Rectal smooth muscle tissue (tissue), 1 donor: ENCODE results near the gene CNBP.
"Not testable (repeated sequence)": the region's sequence is repeated elsewhere in the genome, so short reads cannot be mapped to it uniquely, and the experiment has no call there.

Source experiments
- H3K27ac ChIP-seq: one replicate; pipeline ENCODE4 v1.7.0; 2013; ENCODE audit warnings: low read depth, low read length, inconsistent platforms
- H3K27me3 ChIP-seq: one replicate; pipeline ENCODE4 v1.7.0; 2013; ENCODE audit warnings: low read length; ENCODE audit not compliant: control insufficient read depth, insufficient read depth
- H3K36me3 ChIP-seq: one replicate; pipeline ENCODE4 v1.7.0; 2013; ENCODE audit warnings: low read length; ENCODE audit not compliant: control insufficient read depth, insufficient read depth
- H3K4me1 ChIP-seq: one replicate; pipeline ENCODE4 v1.7.0; 2013; ENCODE audit warnings: low read length; ENCODE audit not compliant: control insufficient read depth, insufficient read depth
- H3K4me3 ChIP-seq: one replicate; pipeline ENCODE4 v1.7.0; 2013; ENCODE audit warnings: low read length
- H3K9ac ChIP-seq: one replicate; pipeline ENCODE4 v1.7.0; 2013; ENCODE audit warnings: low read length

The CNBP gene

DNA sequence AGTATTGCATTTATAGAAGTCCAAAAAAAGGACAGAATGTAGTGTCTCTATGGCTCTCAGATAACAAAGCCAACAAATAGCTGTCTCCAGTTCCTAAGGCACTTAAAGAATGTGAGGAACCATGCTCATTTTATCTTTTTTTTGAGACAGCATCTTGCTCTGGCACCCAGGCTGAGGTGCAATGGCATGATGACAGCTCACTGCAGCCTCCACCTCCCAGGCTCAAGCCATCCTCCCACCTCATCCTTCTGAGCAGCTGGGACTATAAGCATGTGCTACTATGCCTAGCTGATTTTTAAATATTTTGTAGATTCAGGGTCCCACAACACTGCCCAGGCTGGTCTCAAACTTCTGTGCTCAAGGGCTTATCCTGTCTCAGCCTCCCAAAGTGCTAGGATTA is 38.9 kb downstream of the CNBP start:
- Histone ChIP-seq H3K27ac (no peak overlapping the region), H3K9ac (no peak overlapping the region), H3K4me1 (no peaks in the 10 kb centered on the region), H3K36me3 (peaks cover 13% of the 10 kb centered on the region), H3K27me3 (no peaks in the 10 kb centered on the region), H3K4me3 (no peak overlapping the region)

DNA sequence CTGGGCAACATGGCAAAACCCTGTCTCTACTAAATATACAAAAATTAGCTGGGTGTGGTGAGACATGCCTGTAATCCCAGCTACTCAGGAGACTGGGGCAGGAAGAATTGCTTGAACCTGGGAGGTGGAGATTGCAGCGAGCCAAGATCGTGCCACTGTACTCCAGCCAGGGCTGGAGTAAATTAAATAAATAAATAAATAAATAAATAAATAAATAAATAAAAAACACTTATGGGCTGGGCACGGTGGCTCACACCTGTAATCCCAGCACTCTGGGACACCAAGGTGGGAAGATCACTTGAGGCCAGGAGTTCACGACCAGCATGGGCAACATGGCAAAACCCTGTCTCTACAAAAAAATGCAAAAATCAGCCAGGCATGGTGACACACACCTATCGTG is 42.7 kb downstream of the CNBP start:
- H3K27me3 ChIP-seq, H3K27ac ChIP-seq, H3K9ac ChIP-seq, H3K4me1 ChIP-seq, H3K4me3 ChIP-seq: not testable (repeated sequence)
- H3K36me3 ChIP-seq, result peaks cover 12% of the 10 kb centered on the region

DNA sequence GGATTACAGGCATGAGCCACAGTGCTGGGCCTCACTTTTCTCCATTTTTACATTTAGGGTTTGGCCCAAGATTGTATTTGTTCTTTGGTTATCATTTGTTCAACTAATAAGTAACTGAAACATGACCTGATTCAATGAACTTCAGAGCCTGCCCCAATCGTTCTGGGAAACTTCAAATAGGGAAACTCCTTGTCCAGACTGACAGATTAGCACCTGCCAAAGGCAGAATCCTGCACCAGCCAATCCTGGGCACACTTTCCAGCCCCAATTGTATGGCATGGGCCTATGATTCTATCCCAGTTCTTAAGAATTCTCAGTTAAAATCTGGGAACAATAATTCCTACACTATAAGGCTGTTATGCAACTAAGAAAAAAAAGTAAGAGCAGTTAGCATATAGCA is 43.8 kb downstream of the CNBP start:
- Histone ChIP-seq H3K4me3 (no peak overlapping the region), H3K36me3 (peaks cover 7% of the 10 kb centered on the region), H3K9ac (no peak overlapping the region), H3K27me3 (no peaks in the 10 kb centered on the region), H3K27ac (no peak overlapping the region), H3K4me1 (no peaks in the 10 kb centered on the region)

DNA sequence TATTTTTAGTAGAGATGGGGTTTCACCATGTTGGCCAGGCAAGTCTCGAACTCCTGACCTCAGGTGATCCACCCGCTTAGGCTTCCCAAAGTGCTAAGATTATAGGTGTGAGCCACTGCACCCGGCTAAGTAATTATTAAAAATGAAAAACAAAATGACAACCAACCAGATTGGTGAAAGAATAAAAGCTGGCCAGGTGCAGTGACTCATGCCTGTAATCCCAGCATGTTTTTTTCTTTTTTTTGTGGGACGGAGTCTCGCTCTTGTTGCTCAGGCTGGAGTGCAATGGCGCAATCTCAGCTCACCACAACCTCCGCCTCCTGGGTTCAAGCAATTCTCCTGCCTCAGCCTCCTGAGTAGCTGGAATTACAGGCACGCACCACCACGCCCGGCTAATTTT is 47.4 kb downstream of the CNBP start:
- peaks cover 20% of the 10 kb centered on the region for H3K36me3 ChIP-seq

DNA sequence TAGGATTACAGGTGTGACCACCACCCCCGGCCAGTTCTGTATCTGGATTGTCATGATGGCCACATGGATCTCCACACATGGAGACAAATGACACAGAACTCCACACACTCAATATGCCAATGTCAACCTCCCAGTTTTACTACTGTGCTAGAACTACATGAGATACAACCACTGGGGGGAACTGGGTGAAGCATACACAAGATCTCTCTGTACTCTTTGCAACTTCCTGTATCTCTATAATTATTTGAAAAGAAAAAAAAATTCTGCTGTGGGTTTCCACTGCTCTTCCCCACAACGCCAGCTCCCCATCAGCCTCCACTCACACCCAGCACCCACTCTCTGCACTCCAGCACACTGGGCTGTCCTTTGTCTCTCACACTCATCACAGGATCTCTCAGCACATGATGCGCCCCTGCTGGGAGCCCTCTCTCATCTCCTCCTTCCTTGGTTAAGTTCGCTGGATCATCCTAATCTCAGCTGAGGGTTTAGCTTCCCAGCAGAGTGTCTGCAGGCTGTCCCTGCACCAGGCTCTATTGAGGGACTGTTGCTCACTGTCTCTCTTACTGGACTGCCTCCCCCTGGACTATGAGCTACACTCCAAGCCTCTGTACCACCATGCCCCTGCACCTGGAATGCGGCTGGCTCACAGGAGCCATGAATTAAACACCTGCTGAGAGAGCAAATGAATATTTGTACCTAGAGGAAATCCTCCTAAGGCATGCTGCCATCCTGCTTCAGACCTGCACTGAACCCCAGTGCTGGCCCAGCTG is 51.4 kb downstream of the CNBP start:
- H3K27ac ChIP-seq, result no peak overlapping the region
- no peak overlapping the region for H3K9ac ChIP-seq
- no peak overlapping the region for H3K4me3 ChIP-seq
- H3K27me3 ChIP-seq, result no peaks in the 10 kb centered on the region
- no peaks in the 10 kb centered on the region for H3K4me1 ChIP-seq
- peaks cover 40% of the 10 kb centered on the region for H3K36me3 ChIP-seq

More for the DNA sequence above, 47.4 kb downstream of the CNBP start:
- not testable (repeated sequence) for H3K4me3 ChIP-seq, H3K4me1 ChIP-seq, H3K27me3 ChIP-seq, H3K27ac ChIP-seq, H3K9ac ChIP-seq

DNA sequence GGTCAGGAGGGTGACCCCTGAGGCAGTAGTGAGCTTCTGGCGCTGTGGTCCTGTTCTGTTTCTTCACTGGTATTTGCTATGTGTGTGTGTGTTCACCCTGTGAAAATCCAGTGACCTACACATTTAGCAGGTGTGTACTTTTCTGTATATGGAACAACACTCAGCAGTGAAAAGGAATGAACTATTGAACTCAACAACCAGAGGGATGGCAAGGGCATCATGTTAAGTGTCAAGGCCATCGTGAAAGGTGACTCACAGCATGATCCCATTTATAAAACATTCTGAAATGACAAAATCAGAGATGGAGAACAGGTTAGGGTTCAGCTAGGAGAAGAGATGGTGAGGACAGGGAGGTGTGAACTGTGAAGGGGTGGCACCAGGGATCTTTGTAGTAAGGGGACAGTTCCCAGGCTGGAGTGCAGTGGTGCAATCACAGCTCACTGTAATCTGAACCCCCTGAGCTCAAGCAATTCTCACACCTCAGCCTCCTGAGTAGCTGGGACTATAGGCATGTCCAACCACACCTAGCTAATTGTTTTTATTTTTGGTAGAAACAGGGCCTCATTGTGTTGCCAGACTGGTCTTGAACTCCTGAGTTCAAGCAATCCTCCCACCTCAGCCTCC is 52.1 kb downstream of the CNBP start:
- no peak overlapping the region for H3K27ac ChIP-seq
- H3K9ac ChIP-seq, result no peak overlapping the region
- H3K4me1 ChIP-seq, result no peaks in the 10 kb centered on the region
- no peak overlapping the region for H3K4me3 ChIP-seq
- peaks cover 40% of the 10 kb centered on the region for H3K36me3 ChIP-seq
- no peaks in the 10 kb centered on the region for H3K27me3 ChIP-seq

DNA sequence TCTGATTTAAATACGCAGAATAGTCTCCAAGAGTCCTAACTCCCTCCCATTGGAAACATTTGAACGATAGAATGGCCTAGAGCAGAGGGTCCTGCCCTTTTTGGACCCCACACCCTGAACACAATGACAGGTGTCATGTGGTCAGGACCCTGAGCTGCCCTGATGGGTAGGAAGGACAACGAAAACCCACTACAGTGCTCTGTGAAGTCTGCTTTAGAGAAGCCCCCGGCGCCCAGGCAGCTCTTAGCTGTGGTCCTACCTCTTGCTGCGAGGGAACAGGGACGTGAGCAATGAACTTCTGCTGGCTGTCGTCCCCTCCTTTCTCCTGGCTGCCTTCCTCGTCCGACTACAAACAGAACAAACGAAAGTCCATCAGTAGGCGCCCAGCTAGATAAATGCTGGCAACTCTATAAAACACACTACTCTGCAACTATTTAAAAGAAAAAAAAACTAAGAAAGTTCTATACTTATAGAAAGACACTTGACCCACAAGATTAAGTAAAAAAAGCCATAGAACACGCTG is 53.3 kb downstream of the CNBP start:
- H3K27me3 ChIP-seq, result no peaks in the 10 kb centered on the region
- H3K4me3 ChIP-seq, result no peak overlapping the region
- peaks cover 40% of the 10 kb centered on the region for H3K36me3 ChIP-seq
- no peak overlapping the region for H3K9ac ChIP-seq
- H3K27ac ChIP-seq, result no peak overlapping the region
- no peaks in the 10 kb centered on the region for H3K4me1 ChIP-seq

DNA sequence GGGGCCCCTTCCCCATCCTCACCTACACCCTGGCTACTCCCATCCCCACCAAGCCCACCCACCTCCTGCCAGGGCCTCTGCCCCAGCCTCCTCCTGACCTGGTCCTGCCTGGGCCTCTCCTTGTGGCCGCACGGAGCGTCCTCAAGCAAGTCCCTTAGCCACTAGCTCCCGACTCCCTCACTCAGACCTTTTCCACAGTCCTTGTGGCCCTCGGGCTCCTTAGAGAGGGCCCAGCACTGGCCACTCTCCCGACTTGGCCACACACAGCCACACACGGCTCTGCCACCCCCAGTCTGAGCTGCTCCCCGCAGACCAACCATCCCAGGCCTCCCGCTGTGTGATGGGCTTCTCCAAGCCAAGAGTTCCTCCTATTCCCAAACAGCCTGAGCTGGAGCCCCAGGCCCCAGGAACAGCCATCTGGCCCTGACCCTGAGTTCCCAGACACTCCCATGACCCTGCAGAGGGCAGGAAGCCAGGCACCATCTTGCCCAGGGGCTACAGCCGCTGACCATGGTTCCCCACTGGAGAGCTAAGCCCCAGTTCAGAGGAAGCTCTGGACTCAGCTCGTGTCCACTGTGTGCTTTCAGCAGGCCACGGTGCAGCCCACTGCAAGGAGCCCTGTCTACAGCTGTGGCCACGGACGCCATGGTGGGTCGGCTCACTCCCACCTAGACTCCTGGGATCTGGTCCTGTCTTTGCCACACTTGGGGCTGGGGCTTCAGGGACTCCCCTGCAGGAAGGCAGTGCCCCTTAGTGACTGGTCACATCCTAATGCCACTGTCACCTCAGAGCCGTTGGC is 55.1 kb downstream of the CNBP start:
- Histone ChIP-seq H3K4me1 (no peaks in the 10 kb centered on the region), H3K9ac (no peak overlapping the region), H3K36me3 (peaks cover 27% of the 10 kb centered on the region), H3K4me3 (no peak overlapping the region), H3K27me3 (no peaks in the 10 kb centered on the region), H3K27ac (no peak overlapping the region)

DNA sequence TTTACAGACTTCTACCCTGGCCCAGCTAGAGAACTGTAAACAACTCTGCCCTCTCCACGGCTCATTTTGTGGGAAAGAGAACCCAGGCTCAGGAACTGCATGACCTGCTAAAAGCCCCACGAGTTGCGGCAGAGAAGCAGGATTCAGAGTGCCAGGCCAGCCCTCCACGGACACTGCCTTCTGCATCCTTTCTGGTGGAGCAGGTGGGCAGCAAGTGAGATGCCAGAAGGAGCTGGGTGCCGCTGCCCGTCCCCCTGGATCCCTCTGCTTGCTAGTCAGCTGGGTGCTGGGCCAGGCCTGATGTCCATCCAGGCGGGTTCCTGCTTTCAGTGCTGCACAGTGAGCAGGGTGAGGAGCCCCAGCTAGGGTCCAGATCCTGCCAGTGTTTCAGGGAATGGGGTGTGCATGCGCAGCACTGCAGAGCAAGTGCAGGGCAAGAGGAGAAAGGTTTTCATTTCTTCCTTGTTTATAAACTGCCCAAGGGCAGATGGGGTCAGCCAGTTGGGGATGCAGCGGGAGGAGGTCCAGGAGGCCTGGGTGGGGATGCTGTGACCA is 56.9 kb downstream of the CNBP start:
- peaks cover 22% of the 10 kb centered on the region for H3K36me3 ChIP-seq
- no peaks in the 10 kb centered on the region for H3K4me1 ChIP-seq
- no peak overlapping the region for H3K4me3 ChIP-seq
- no peak overlapping the region for H3K9ac ChIP-seq
- H3K27me3 ChIP-seq, result no peaks in the 10 kb centered on the region
- H3K27ac ChIP-seq, result no peak overlapping the region

DNA sequence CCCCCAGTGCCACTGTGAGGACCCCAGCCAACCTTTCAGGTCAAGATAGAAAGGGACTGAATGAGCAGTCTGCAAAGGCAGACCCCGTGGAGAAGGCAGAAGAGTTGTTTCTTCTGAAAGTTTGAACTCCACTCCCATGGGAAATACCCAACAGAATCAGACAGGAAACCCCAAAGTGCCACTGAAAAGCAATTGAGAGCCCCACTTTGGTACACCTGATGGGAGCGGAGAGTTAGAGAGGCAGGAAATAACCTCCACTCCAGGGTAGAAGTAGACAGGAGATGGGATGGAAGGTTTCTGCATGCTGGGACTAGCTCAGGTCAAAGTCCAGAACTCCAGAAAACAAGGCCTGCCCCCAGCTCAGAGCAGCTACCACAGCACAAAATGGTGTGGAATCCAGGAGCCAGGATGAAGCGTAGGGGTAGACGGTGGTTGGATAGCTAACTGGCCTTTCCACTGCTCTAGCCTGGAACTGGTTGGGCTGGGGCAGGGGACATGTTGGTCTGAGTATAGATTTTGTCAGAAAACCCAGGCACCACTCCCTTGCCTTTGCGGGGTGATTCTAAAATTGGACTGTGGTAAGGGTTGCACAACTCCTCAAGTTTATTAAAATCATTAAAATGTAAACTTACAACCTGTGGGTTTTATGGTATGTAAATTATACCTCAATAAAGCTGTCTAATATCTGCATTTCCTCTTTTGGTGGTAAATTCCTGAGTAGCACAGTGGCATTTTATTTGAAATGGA is 60.2 kb downstream of the CNBP start:
- H3K27ac ChIP-seq, result no peak overlapping the region
- no peak overlapping the region for H3K9ac ChIP-seq

DNA sequence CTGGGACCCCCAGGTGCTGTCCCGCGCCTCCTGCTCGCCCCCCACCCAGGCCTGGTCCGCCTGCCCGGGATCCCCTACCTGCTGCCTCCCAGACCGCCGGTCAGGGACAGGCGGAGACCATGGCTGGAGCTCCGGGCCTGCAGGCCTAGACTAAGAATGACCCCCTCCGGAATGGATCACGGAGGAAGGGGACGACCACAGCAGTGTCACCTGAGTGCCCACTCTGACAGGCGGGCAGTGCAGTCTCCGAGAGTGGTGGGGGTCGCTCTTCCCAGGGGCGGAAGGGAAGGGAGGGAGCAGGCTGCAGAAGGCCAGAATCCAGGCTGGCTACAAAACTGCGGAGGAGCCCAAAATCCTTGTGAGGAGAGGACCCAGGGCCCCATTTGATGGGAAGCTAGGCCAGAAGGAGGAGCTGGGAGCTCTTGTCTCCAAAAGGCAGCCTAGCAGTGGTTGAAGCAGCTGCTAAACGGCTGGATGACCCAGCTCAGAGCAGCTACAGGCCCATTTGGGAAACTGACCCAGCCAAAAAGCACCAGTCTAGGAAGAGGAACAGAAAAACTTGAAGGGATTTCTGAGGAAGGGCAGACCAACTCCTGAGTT is 61.2 kb downstream of the CNBP start:
- H3K9ac ChIP-seq, result no peak overlapping the region
- H3K4me1 ChIP-seq, result peaks cover 12% of the 10 kb centered on the region
- H3K27ac ChIP-seq, result peak overlapping the region; percentile 92
- H3K27me3 ChIP-seq, result no peaks in the 10 kb centered on the region
- peaks cover 3% of the 10 kb centered on the region for H3K36me3 ChIP-seq
- H3K4me3 ChIP-seq, result no peak overlapping the region

More for the DNA sequence above, 60.2 kb downstream of the CNBP start:
- H3K36me3 ChIP-seq, result peaks cover 1% of the 10 kb centered on the region
- H3K4me1 ChIP-seq, result peaks cover 12% of the 10 kb centered on the region
- H3K27me3 ChIP-seq, result no peaks in the 10 kb centered on the region
- no peak overlapping the region for H3K4me3 ChIP-seq
